MCF 10A (cell line): Measurements from ENCODE around the gene NTN4. TPM values are rescaled to one million over a fixed set of nuclear protein-coding genes. Genes with fewer than 3 reads are reported as not detected.

Source experiments
- BruUV-seq: library from RNA; stranded (reverse); fragments of 400-500 nt; replicated peaks from 2 replicates; lab custom pipeline; 2021; lab: Mats Ljungman, UMichigan
- CTCF ChIA-PET: fragments of 300-600 bp; sonication (Branson Sonifier 250); formaldehyde crosslinking; extraction: SDS; loops from one replicate; lab custom pipeline; 2021; ENCODE audit warnings: antibody characterized with exemption, inconsistent platforms; lab: Yijun Ruan, JAX
- POLR2A ChIA-PET: fragments of 300-600, 350-650 bp; sonication (Branson Sonifier 250); formaldehyde crosslinking; extraction: SDS; loops from one replicate; lab custom pipeline; 2020; ENCODE audit warnings: antibody characterized with exemption, inconsistent platforms; lab: Yijun Ruan, JAX
- DNase-seq: peaks from one replicate; pipeline ENCODE4 v3.0.0-alpha.2; 2018; ENCODE audit not compliant: unreplicated experiment
- H3K27ac Mint-ChIP-seq: one replicate; pipeline ENCODE4 v1.8.0; 2022; ENCODE audit warnings: mild to moderate bottlenecking, low read depth, mixed read lengths; ENCODE audit not compliant: unreplicated experiment
- H3K27me3 Mint-ChIP-seq: one replicate; pipeline ENCODE4 v1.8.0; 2022; ENCODE audit warnings: mixed read lengths; ENCODE audit not compliant: insufficient read depth, unreplicated experiment
- H3K36me3 Mint-ChIP-seq: one replicate; pipeline ENCODE4 v1.8.0; 2022; ENCODE audit warnings: mild to moderate bottlenecking, moderate library complexity, mixed read lengths; ENCODE audit not compliant: insufficient read depth, unreplicated experiment
- H3K4me1 Mint-ChIP-seq: one replicate; pipeline ENCODE4 v1.8.0; 2022; ENCODE audit warnings: mixed read lengths; ENCODE audit not compliant: insufficient read depth, unreplicated experiment
- H3K4me3 Mint-ChIP-seq: one replicate; pipeline ENCODE4 v1.8.0; 2022; ENCODE audit warnings: mild to moderate bottlenecking, moderate library complexity, mixed read lengths; ENCODE audit not compliant: unreplicated experiment
- H3K9me3 Mint-ChIP-seq: one replicate; pipeline ENCODE4 v1.8.0; 2022; ENCODE audit warnings: mixed read lengths; ENCODE audit not compliant: unreplicated experiment
- CTCF ChIP-seq: fragments of 200-600 bp; IDR thresholded peaks from one replicate; pipeline ENCODE4 v1.8.0; 2022; ENCODE audit warnings: antibody characterized with exemption, mild to moderate bottlenecking; ENCODE audit not compliant: unreplicated experiment
- intact Hi-C: fragments of 100-400 bp; cut with micrococcal nuclease; formaldehyde crosslinking; loops from 2 replicates; pipeline ENCODE4 v1.14.1; 2022
- total RNA-seq: library from RNA; stranded (reverse); gene quantifications from 2 replicates; pipeline ENCODE4 v1.2.3, GENCODE V29; 2022

NTN4 gene
- total RNA-seq, 1 experiment from 2014 or later = 53.0 TPM

DNA sequence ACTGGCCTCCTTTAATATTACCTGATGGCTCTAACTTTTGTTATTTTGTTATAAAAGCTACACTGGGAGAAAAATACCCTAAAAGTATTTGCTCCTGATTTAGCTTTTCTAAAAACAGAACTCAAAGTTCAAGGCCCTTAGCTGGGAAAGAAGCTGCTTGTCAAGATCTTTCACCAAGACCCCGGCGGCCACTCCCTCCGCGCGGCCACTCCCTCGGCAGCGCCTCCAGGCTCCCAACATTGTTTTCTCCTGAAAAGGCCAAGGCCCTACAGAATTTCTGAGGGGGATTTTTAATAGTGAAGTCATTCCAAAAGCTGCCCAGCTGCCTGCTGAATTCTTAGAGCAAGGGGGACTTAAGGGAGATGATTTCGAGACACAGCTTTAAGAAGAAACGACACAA lies 96.4 kb downstream of the NTN4 start:
- ChIA-PET CTCF (interaction anchor here (0.7 to 1.0 kb wide), 4 partner anchors 14 to 119 kb away, joined by 3 to 6 read pairs (median 3); no protein-coding TSS in a partner anchor), POLR2A (interaction anchor here (0.6 to 1.7 kb wide), 3 partner anchors 11 to 27 kb away, joined by 3 to 5 read pairs (median 3); no protein-coding TSS in a partner anchor)
- DNase-seq = no peak
- Mint-ChIP-seq H3K36me3 (no peaks in the 10 kb centered on the region), H3K27ac (no peak overlapping the region), H3K4me3 (no peak overlapping the region), H3K9me3 (no peaks in the 10 kb centered on the region), H3K27me3 (no peaks in the 10 kb centered on the region), H3K4me1 (peaks cover under 1% of the 10 kb centered on the region)
- intact Hi-C loops = no loop called here
- TF ChIP-seq CTCF = no peak
- BruUV-seq = no TSS peak

DNA sequence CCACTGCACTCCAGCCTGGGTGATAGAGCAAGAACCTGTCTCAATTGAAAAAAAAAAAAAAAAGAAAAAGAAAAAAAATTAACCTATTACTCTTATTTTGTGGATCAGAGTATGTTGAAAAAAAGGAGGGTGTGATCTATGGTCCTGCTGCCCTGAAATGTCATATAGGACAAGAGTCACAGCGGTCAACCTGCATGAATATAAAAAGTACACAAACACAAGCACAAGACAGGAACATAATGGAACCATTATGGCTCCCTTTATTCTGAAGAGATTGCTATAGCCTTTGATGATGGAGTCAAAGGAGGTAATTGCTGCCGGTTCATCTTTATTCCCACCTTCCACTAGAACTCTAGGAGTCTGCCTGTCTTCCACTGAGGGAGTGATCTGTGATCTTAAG lies 96.9 kb downstream of the NTN4 start:
- no peak for DNase-seq
- Mint-ChIP-seq H3K4me1 (no peaks in the 10 kb centered on the region), H3K27ac (no peak overlapping the region), H3K36me3 (no peaks in the 10 kb centered on the region), H3K9me3 (no peaks in the 10 kb centered on the region), H3K27me3 (no peaks in the 10 kb centered on the region), H3K4me3 (no peak overlapping the region)
- POLR2A ChIA-PET = interaction anchor here (0.8 to 1.7 kb wide), 2 partner anchors 11 to 14 kb away, joined by 3 to 5 read pairs; no protein-coding TSS in a partner anchor
- intact Hi-C loops = no loop called here
- no TSS peak for BruUV-seq
- CTCF ChIA-PET = interaction anchor here (0.7 to 0.9 kb wide), 4 partner anchors 14 to 140 kb away, joined by 3 to 6 read pairs (median 4); no protein-coding TSS in a partner anchor
- no peak for TF ChIP-seq CTCF

GRCh38 chr12:95690861-95691635 lies 99.5 kb downstream of the NTN4 start:
- H3K27ac Mint-ChIP-seq = no peak overlapping the region
- no peak overlapping the region for H3K4me3 Mint-ChIP-seq
- no peaks in the 10 kb centered on the region for H3K27me3 Mint-ChIP-seq
- ChIA-PET POLR2A (interaction anchor here (0.5 to 0.7 kb wide), 2 partner anchors 15 to 67 kb away, joined by 3 to 5 read pairs; no protein-coding TSS in a partner anchor), CTCF (interaction anchor here (0.6 to 0.9 kb wide), 2 partner anchors 12 to 31 kb away, joined by 3 read pairs; no protein-coding TSS in a partner anchor)
- TF ChIP-seq CTCF = no peak
- no peaks in the 10 kb centered on the region for H3K36me3 Mint-ChIP-seq
- H3K9me3 Mint-ChIP-seq = no peaks in the 10 kb centered on the region
- intact Hi-C loops = no loop called here
- BruUV-seq = no TSS peak
- no peak for DNase-seq
- no peaks in the 10 kb centered on the region for H3K4me1 Mint-ChIP-seq

- Mint-ChIP-seq H3K4me3 (no peak overlapping the region), H3K9me3 (no peaks in the 10 kb centered on the region), H3K27me3 (no peaks in the 10 kb centered on the region), H3K36me3 (no peaks in the 10 kb centered on the region), H3K4me1 (no peaks in the 10 kb centered on the region), H3K27ac (no peak overlapping the region)
- intact Hi-C loops = no loop called here
- ChIA-PET CTCF (interaction anchor here (0.6 kb wide), 1 partner anchor 11 kb away, joined by 3 read pairs; no protein-coding TSS in a partner anchor), POLR2A (no interaction called here)
- no peak for DNase-seq
- no TSS peak for BruUV-seq
- no peak for TF ChIP-seq CTCF
Observed at GRCh38 chr12:95687937-95688336, 102.6 kb downstream of the NTN4 start.
